SJSA1 (cell line): ENCODE measurements around the gene SPATA31A1. TPM values are rescaled to one million over a fixed set of nuclear protein-coding genes. Genes with fewer than 3 reads are reported as not detected.
"Not testable (repeated sequence)": the region's sequence is repeated elsewhere in the genome, so short reads cannot be mapped to it uniquely, and the experiment has no call there.

Source experiments
- DNase-seq, 2 experiments: peaks; one replicate each; pipeline ENCODE4 v3.0.0-alpha.2; 2015 to 2020; ENCODE audit warnings: low spot score in 2 of 2, low read depth in 1 of 2
- H3K27ac ChIP-seq: fragments of 250-450 bp; sonication (Bioruptor Pico); 2 replicates; pipeline ENCODE4 v1.5.1; 2020; ENCODE audit warnings: mild to moderate bottlenecking, moderate library complexity
- H3K27me3 ChIP-seq: fragments of 250-450 bp; sonication (Bioruptor Pico); replicated peaks from 2 replicates; pipeline ENCODE4 v1.5.1; 2020; ENCODE audit warnings: mild to moderate bottlenecking, moderate library complexity
- H3K36me3 ChIP-seq: fragments of 250-450 bp; sonication (Bioruptor Pico); 2 replicates; pipeline ENCODE4 v1.5.1; 2020; ENCODE audit warnings: mild to moderate bottlenecking
- H3K4me1 ChIP-seq: fragments of 250-450 bp; sonication (Bioruptor Pico); replicated peaks from 2 replicates; pipeline ENCODE4 v1.6.1; 2021; ENCODE audit warnings: mild to moderate bottlenecking
- H3K4me3 ChIP-seq: fragments of 250-450 bp; sonication (Bioruptor Pico); 2 replicates; pipeline ENCODE4 v1.5.1; 2020; ENCODE audit warnings: mild to moderate bottlenecking
- H3K9me3 ChIP-seq: fragments of 250-450 bp; sonication (Bioruptor Pico); replicated peaks from 2 replicates; pipeline ENCODE4 v1.5.1; 2020; ENCODE audit warnings: mild to moderate bottlenecking
- total RNA-seq: library from RNA; depleted of rRNA; stranded (reverse); fragments of >200 nt; shearing (Covaris generic); gene quantifications from 2 replicates; pipeline ENCODE4 v1.2.3, GENCODE V29; 2014; rRNA removed

The SPATA31A1 gene
- not detected in 2 replicates for total RNA-seq

- not testable (repeated sequence) for H3K4me3 ChIP-seq, H3K4me1 ChIP-seq, H3K27ac ChIP-seq, H3K27me3 ChIP-seq, DNase-seq, H3K9me3 ChIP-seq, H3K36me3 ChIP-seq
These were observed at the start of gene SPATA31A1 for GRCh38 chr9:39355369-39355768. TSS of gene SPATA31A1 (plus strand) at chr9:39355669. CDS start at chr9:39355731, 62 bp downstream.

GRCh38 chr9:39407261-39408204 lies 52.1 kb downstream of the SPATA31A1 start:
- H3K9me3 ChIP-seq, DNase-seq, H3K36me3 ChIP-seq, H3K4me1 ChIP-seq, H3K27ac ChIP-seq, H3K27me3 ChIP-seq, H3K4me3 ChIP-seq: not testable (repeated sequence)

DNA sequence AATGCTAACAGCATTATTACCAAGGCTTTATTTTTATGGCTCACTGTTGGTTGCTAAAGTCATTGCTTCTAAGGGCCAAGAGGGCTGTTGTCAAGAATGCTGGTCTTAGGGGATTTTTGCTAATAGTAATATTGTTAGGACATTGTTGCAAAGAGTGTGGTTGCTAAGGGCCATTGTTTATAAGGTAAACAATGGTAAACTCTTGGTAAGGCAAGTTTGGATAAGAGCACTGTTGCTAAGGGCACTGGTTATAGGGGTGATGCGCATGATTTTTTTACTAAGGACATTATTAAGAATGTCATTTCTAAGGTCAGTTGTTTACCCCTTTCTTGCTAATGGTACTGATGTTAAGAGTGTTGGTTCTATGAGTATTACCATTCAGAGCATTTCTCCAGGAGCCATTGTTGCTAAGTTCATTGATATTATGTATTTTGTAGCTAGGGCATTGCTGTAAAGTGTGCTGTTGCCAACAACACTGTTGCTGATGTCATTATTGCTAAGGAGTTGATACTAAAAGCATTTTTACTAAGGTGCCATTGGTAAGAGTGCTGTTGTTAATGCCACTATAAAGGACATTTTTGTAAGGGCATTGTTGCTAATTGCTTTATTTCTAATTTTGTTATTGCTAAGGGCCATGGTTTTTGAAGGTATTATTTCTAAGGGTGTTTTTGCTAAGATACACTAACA lies 55.9 kb downstream of the SPATA31A1 start:
- H3K9me3 ChIP-seq, H3K36me3 ChIP-seq, H3K4me3 ChIP-seq, H3K27me3 ChIP-seq, H3K27ac ChIP-seq, DNase-seq, H3K4me1 ChIP-seq: not testable (repeated sequence)

Other genes starting within 250 kb of the SPATA31A1 start
- 0.13 TPM in 1 of 2 replicates, not detected in the other for gene CNTNAP3, start 67.5 kb upstream of the SPATA31A1 start, total RNA-seq